ENCODE results near the gene MYOCOS.

Gene MYOCOS

GRCh38 chr1:171663854-171664575 lies 42.0 kb downstream of the MYOCOS start:
- no peak for DNase-seq

GRCh38 chr1:171664976-171665375 lies 42.9 kb downstream of the MYOCOS start:
- DNase-seq = no peak

GRCh38 chr1:171666114-171666769 lies 44.2 kb downstream of the MYOCOS start:
- no peak for DNase-seq

DNA sequence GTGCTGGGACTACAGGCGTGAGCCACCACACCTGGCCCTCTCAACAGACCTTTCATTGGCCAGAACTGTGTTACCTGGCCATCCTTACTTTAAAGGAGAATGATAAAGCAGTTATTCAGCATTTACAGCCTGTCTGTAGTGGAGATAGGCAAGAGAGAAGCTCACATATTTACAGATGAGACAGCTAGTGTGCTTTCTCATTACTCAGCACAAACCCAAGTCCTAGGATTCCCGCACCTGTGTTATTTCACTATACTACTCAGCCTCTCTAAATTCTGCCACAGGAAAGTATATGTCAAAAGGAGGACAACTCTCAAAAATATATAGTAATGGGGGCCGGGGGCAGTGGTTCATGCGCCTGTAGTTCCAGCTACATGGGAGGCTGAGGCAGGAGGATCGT lies 46.3 kb downstream of the MYOCOS start:
- no peak for DNase-seq

DNA sequence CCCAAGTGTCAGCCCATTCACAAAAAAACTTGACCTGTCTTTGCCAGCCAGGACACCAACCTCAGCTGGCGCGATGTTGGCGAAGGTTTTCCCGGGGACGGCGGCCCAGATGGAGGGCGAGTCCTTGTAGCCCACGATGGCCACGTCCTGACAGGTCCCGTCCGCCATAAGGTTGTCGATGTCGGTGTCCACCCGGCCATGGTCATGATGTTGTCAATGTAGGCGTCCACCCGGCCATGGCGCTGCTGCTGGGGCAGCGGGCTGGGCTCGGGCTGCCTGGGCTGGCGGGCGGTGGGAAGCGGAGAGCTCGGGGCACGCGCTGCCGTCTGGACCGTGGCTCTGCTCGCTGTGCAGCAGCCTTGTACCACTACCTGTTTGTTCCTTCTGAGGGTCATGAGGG lies 48.7 kb downstream of the MYOCOS start:
- no peak for DNase-seq

DNA sequence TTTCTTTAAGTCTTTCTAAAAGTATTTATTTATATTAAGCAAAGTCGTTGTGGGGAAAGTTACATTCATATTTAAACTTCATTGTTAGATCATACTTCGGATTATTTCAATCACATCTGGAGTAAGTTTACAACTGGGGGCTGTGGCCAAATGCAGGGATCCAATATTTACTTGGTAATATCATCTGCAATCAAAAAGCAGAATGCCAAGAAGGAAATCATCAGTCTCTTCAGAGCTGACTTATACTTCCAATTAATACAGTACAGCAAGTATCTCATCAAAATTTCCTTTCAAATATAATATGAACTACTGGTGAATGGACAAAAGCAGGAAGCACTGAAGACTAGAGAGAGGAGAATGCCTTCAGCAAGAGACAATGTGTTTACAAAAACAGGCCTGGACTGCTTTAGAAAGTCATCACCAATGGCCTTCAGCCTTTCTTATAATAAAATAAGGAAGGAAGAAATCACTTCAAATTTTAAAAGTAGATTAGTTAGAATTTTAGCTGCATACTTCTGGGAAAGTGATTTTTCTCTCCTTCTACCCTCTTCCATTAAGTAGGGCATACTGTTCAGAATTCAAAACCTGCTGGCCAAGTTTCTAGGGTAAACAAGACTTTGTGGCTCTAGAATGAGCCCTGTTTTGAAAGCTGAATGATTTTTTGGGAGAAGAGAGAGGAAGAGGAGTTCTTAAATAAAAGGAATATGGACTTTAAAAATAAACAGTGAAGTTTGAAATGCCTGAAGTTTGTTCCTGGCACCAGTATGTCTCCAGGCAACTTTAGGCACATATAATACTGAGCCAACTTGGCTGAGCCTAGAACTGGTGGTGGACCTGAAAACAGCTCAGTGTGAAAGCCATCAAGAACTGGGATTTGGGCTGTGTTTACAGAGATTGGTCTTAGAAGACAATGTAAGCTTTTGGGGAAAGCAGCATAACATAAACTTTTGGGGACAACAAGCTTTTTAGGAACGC lies 52.7 kb downstream of the MYOCOS start:
- no peak for DNase-seq
